ENCODE measurements around the gene COMMD9. TPM values are rescaled to one million over a fixed set of nuclear protein-coding genes. Genes with fewer than 3 reads are reported as not detected.

COMMD9 gene
- total and polyA plus RNA-seq, 2 of the 4 experiments (the other 2 are of a cell fraction): 50.7 to 58.3 TPM

DNA sequence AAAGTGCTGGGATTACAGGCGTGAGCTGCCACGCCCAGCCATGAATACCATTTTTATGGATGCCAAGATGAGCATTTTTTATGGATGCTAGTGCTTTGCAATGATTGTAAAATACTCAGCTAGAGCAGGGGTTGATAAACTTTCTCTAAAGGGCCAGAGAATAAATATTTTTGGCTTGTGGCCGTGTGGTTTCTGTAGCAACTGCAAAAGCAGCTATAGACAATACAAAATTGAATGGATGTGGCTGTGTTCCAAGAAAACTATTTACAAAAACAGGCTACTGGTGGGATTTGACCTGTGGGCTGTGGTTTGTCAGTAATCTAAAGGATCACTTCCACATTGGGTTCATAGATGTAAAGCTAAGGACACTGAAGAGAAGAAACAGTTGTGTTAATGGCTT is 56.0 kb downstream of the COMMD9 start:
- no peak for ATAC-seq (ENCODE audit: low read depth)
- no peak overlapping the region for H3K27ac ChIP-seq (ENCODE audit: insufficient read depth, low read length)
- H4K5ac ChIP-seq (ENCODE audit: low read depth, low read length): no peak overlapping the region
- intact Hi-C loops (cut with micrococcal nuclease): no loop called here
- no peak overlapping the region for H2BK5ac ChIP-seq (ENCODE audit: low read depth, low read length, poor library complexity, severe bottlenecking)
- H3K79me1 ChIP-seq (ENCODE audit: low read depth in 1 of 2, low read length in 2 of 2): no peaks in the 10 kb centered on the region
- no peak overlapping the region for H3K14ac ChIP-seq (replicated peaks; ENCODE audit: low read depth, low read length)
- H3K9ac ChIP-seq (ENCODE audit: low read depth, low read length): no peak overlapping the region
- POLR2A ChIA-PET (ENCODE audit: unreplicated experiment): no interaction called here
- no peak overlapping the region for H2BK15ac ChIP-seq (ENCODE audit: low read depth, low read length)
- no CpG with 5 or more reads among the region's 3 CpGs for WGBS, 2 experiments (ENCODE audit: extremely low coverage in 2 of 2, insufficient read length in 1 of 2)
- no peaks in the 10 kb centered on the region for H4K20me1 ChIP-seq (ENCODE audit: insufficient read depth, low read length)
- no peak overlapping the region for H3K4me2 ChIP-seq (ENCODE audit: low read depth, low read length)
- TF ChIP-seq, protein P1, sequence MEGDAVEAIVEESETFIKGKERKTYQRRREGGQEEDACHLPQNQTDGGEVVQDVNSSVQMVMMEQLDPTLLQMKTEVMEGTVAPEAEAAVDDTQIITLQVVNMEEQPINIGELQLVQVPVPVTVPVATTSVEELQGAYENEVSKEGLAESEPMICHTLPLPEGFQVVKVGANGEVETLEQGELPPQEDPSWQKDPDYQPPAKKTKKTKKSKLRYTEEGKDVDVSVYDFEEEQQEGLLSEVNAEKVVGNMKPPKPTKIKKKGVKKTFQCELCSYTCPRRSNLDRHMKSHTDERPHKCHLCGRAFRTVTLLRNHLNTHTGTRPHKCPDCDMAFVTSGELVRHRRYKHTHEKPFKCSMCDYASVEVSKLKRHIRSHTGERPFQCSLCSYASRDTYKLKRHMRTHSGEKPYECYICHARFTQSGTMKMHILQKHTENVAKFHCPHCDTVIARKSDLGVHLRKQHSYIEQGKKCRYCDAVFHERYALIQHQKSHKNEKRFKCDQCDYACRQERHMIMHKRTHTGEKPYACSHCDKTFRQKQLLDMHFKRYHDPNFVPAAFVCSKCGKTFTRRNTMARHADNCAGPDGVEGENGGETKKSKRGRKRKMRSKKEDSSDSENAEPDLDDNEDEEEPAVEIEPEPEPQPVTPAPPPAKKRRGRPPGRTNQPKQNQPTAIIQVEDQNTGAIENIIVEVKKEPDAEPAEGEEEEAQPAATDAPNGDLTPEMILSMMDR (conservative IDR thresholded peaks at IDR 0.05; ENCODE audit: low read depth, low read length): no peak
- TF ChIP-seq RAD21 (IDR thresholded peaks at IDR 0.05; ENCODE audit: low read length): no peak
- TF ChIP-seq MXI1 (IDR thresholded peaks at IDR 0.05; ENCODE audit: borderline replicate concordance, low read depth, low read length): no peak
- TF ChIP-seq CEBPB (IDR thresholded peaks at IDR 0.05; ENCODE audit: low read depth, low read length): no peak
- TF ChIP-seq, protein P2, sequence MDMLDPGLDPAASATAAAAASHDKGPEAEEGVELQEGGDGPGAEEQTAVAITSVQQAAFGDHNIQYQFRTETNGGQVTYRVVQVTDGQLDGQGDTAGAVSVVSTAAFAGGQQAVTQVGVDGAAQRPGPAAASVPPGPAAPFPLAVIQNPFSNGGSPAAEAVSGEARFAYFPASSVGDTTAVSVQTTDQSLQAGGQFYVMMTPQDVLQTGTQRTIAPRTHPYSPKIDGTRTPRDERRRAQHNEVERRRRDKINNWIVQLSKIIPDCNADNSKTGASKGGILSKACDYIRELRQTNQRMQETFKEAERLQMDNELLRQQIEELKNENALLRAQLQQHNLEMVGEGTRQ (IDR thresholded peaks at IDR 0.05; ENCODE audit: low read depth, low read length): no peak
- TF ChIP-seq, protein P3, sequence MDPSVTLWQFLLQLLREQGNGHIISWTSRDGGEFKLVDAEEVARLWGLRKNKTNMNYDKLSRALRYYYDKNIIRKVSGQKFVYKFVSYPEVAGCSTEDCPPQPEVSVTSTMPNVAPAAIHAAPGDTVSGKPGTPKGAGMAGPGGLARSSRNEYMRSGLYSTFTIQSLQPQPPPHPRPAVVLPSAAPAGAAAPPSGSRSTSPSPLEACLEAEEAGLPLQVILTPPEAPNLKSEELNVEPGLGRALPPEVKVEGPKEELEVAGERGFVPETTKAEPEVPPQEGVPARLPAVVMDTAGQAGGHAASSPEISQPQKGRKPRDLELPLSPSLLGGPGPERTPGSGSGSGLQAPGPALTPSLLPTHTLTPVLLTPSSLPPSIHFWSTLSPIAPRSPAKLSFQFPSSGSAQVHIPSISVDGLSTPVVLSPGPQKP (IDR thresholded peaks at IDR 0.05; ENCODE audit: borderline replicate concordance, low read depth, low read length): no peak
- TF ChIP-seq POLR2A (IDR thresholded peaks at IDR 0.05; ENCODE audit: low read depth, low read length): no peak
- no peak for TF ChIP-seq MAZ (IDR thresholded peaks at IDR 0.05; ENCODE audit: borderline replicate concordance, low read depth, low read length)
- no peak for TF ChIP-seq CHD1 (IDR thresholded peaks at IDR 0.05; ENCODE audit: low read depth, low read length)
- TF ChIP-seq SMC3 (IDR thresholded peaks at IDR 0.05; ENCODE audit: low read depth, low read length): no peak
- TF ChIP-seq BHLHE40 (IDR thresholded peaks at IDR 0.05; ENCODE audit: low read depth, low read length): no peak
- TF ChIP-seq NFE2L2 (IDR thresholded peaks at IDR 0.05; ENCODE audit: low read depth, low read length): no peak
- no peak for TF ChIP-seq RFX5 (IDR thresholded peaks at IDR 0.05; ENCODE audit: low read depth, low read length)
- TF ChIP-seq MAFK (IDR thresholded peaks at IDR 0.05; ENCODE audit: low read depth, low read length): no peak
- no peak for TF ChIP-seq RCOR1 (IDR thresholded peaks at IDR 0.05; ENCODE audit: insufficient replicate concordance, low read length)
- TF ChIP-seq FOS (IDR thresholded peaks at IDR 0.05; ENCODE audit: low read depth, low read length): no peak
- H4K8ac ChIP-seq (ENCODE audit: low read depth in 2 of 2, low read length in 2 of 2): no peak overlapping the region
- H3K9me3 ChIP-seq (ENCODE audit: control insufficient read depth, insufficient read depth, low read length): no peaks in the 10 kb centered on the region
- peak; percentile 16 for DNase-seq
- in situ Hi-C loops (cut with MboI; ENCODE audit: low sequenced_read_pairs): no loop called here
- no peak overlapping the region for H2AK9ac ChIP-seq (replicated peaks; ENCODE audit: low read depth, low read length, poor library complexity)
- H3K18ac ChIP-seq (ENCODE audit: low read depth, low read length): no peak overlapping the region
- no peaks in the 10 kb centered on the region for H3K36me3 ChIP-seq (ENCODE audit: control insufficient read depth, insufficient read depth, low read length)
- H2BK20ac ChIP-seq (ENCODE audit: low read depth, low read length): no peak overlapping the region
- BruUV-seq (replicated peaks): no TSS peak
- no peak overlapping the region for H3K4ac ChIP-seq (ENCODE audit: low read depth, low read length)
- H2AK5ac ChIP-seq (ENCODE audit: low read depth, low read length): no peak overlapping the region
- no peaks in the 10 kb centered on the region; the same call in 1 of the 2 replicates for H3K27me3 ChIP-seq (ENCODE audit: control insufficient read depth, insufficient read depth, low read length)
- dilution Hi-C loops (cut with HindIII; ENCODE audit: low sequenced_read_pairs, unreplicated experiment): no loop called here
- no peak overlapping the region for H4K91ac ChIP-seq (ENCODE audit: insufficient read depth, low read depth, low read length)
- CTCF ChIA-PET: interaction anchor here (0.6 kb wide), 1 partner anchor 288 kb away, joined by 3 read pairs; no protein-coding TSS in a partner anchor
- H3K23ac ChIP-seq (ENCODE audit: low read depth, low read length): no peak overlapping the region
- no peak overlapping the region for H2BK120ac ChIP-seq (ENCODE audit: low read depth, low read length)
- H3K9me1 ChIP-seq (ENCODE audit: insufficient read depth, low read length): peaks cover 2% of the 10 kb centered on the region; the same call in 1 of the 2 replicates
- no peak overlapping the region for H3K4me3 ChIP-seq (ENCODE audit: insufficient read depth, low read depth, low read length)
- H2AFZ ChIP-seq (replicated peaks; ENCODE audit: low read length, poor library complexity): no peak overlapping the region
- H3K4me1 ChIP-seq (ENCODE audit: control insufficient read depth, insufficient read depth, low read length): peaks cover 2% of the 10 kb centered on the region
- H3K56ac ChIP-seq (ENCODE audit: extremely low read depth, insufficient read depth, low read length): no peak overlapping the region
